Natural killer cell (primary cell): Measurements from ENCODE around the gene KLHDC3. TPM values are rescaled to one million over a fixed set of nuclear protein-coding genes. Genes with fewer than 3 reads are reported as not detected.
"Not testable (repeated sequence)": the region's sequence is repeated elsewhere in the genome, so short reads cannot be mapped to it uniquely, and the experiment has no call there.

Source experiments
- ATAC-seq, 3 donors: fragments of 150-1000 bp in 2 of 3; fragments of 200-7000 bp in 1 of 3; cut with Tn5 transposase; 1 replicate in 1 of 3; 2 replicates in 2 of 3; pipeline ENCODE4 v1.10.0; 2021; ENCODE audit warnings: mild to moderate bottlenecking in 2 of 3, moderate library complexity in 2 of 3
- DNase-seq, 2 donors: peaks; one replicate each; pipeline versions ENCODE4 v3.0.0 to v3.0.0-alpha.2; 2013 to 2021; ENCODE audit warnings: mixed read lengths in 1 of 2
- H3K27ac ChIP-seq: one replicate; pipeline ENCODE4 v1.5.1; 2013; ENCODE audit warnings: mild to moderate bottlenecking, low read length
- H3K27me3 ChIP-seq: one replicate; pipeline ENCODE4 v1.6.1; 2013; ENCODE audit warnings: low read length; ENCODE audit not compliant: control insufficient read depth, insufficient read depth
- H3K36me3 ChIP-seq: one replicate; pipeline ENCODE4 v1.6.1; 2013; ENCODE audit warnings: low read length; ENCODE audit not compliant: control insufficient read depth, insufficient read depth
- H3K4me1 ChIP-seq: one replicate; pipeline ENCODE4 v1.6.1; 2013; ENCODE audit warnings: low read length; ENCODE audit not compliant: control insufficient read depth, insufficient read depth
- H3K4me3 ChIP-seq: one replicate; pipeline ENCODE4 v1.5.1; 2013; ENCODE audit warnings: low read length
- H3K9me3 ChIP-seq: one replicate; pipeline ENCODE4 v1.6.1; 2013; ENCODE audit warnings: low read length; ENCODE audit not compliant: control insufficient read depth, insufficient read depth
- H3K27ac Mint-ChIP-seq, 2 donors: one replicate each; pipeline ENCODE4 v1.8.0; 2022; ENCODE audit warnings: mild to moderate bottlenecking in 2 of 2, mixed read lengths in 2 of 2, moderate library complexity in 1 of 2
- H3K27me3 Mint-ChIP-seq, 2 donors: one replicate each; pipeline ENCODE4 v1.8.0; 2022; ENCODE audit warnings: low read depth in 2 of 2, mixed read lengths in 2 of 2
- H3K36me3 Mint-ChIP-seq: one replicate; pipeline ENCODE4 v1.8.0; 2022; ENCODE audit warnings: mixed read lengths
- H3K4me1 Mint-ChIP-seq, 2 donors: one replicate each; pipeline ENCODE4 v1.8.0; 2022; ENCODE audit warnings: mixed read lengths in 2 of 2
- H3K4me3 Mint-ChIP-seq: one replicate; pipeline ENCODE4 v1.8.0; 2022; ENCODE audit warnings: mild to moderate bottlenecking, moderate library complexity, mixed read lengths
- H3K9me3 Mint-ChIP-seq, 2 donors: one replicate each; pipeline ENCODE4 v1.8.0; 2022; ENCODE audit warnings: mixed read lengths in 2 of 2
- CTCF ChIP-seq: fragments of 200-600 bp; IDR thresholded peaks from one replicate; pipeline ENCODE4 v1.8.0; 2022; ENCODE audit warnings: antibody characterized with exemption
- WGBS: methylation state at CpG from one replicate; pipeline ENCODE4 v1.1.7; 2013; ENCODE audit warnings: missing lambda C conversion rate; ENCODE audit not compliant: insufficient coverage; 5-methylcytosine and 5-hydroxymethylcytosine counted together
- intact Hi-C: fragments of 100-400 bp; cut with micrococcal nuclease; formaldehyde crosslinking; loops from one replicate; pipeline ENCODE4 v1.14.2; 2022
- total RNA-seq, 4 donors: library from RNA; stranded (reverse); fragments of 120-200 nt in 1 of 4; gene quantifications; one replicate each; pipeline versions ENCODE4 v1.2.3 to v1.2.4, GENCODE V29; 2013 to 2022

Gene KLHDC3
- total RNA-seq, 3 donors from 2014 or later (not counting 1 experiment from before 2014, with no cell fraction given), result 52.7 to 60.9 (median 53.7) TPM

DNA sequence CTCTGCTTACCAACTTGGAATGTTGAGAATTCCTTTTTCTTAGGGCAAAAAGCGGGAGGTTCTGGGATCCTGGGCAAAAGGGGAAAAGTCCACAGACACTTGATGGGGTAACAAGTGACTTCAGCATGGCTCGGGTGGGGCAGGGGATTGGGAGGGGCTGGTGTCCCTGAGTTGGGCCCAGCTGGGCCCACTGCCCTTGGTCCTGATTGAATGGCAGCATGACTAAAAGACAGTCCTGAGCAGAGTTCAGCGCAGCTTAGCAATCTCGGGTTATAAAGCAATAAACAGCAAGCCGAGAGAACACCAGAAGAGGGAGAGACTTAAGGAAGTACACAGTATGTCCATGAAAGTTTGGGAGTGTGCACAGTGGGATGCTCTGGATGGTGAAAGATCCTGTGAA, 24.1 kb upstream of the KLHDC3 start:
- H3K4me1 Mint-ChIP-seq, result peaks cover 40% of the 10 kb centered on the region in 2 donors
- no peaks in the 10 kb centered on the region for H3K9me3 Mint-ChIP-seq
- intact Hi-C loops, result no loop called here
- no peaks in the 10 kb centered on the region for H3K27me3 Mint-ChIP-seq
- H3K27ac ChIP-seq, result no peak overlapping the region
- peaks cover 16% of the 10 kb centered on the region for H3K4me1 ChIP-seq
- DNase-seq (no peak), ATAC-seq (no peak)
- H3K4me3 ChIP-seq, result no peak overlapping the region
- no peak overlapping the region for H3K4me3 Mint-ChIP-seq
- 98% methylated on average over 5 of the region's 5 CpGs for WGBS
- H3K36me3 ChIP-seq, result peaks cover 12% of the 10 kb centered on the region
- no peaks in the 10 kb centered on the region for H3K9me3 ChIP-seq
- no peaks in the 10 kb centered on the region for H3K36me3 Mint-ChIP-seq
- no peak overlapping the region for H3K27ac Mint-ChIP-seq
- TF ChIP-seq CTCF, result no peak
- no peaks in the 10 kb centered on the region for H3K27me3 ChIP-seq

DNA sequence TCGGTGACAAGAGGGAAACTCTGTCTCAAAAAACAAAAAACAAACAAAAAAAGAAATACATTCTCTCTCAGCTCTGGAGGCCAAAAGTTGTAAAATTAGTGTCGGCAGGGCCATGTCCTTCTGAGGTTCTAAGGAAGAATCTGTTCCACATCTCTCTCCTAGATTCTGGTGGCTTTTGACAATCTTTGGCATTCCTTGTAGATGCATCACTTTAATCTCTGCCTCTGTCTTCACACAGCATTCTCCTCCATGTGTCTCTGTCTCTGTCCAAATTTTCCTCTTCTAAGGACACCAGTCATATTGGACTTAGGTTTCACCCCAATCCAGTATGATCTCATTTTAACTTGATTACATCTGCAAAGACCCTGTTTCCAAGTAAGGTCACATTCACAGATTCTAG, 20.6 kb upstream of the KLHDC3 start:
- no peak overlapping the region for H3K27ac ChIP-seq
- no peaks in the 10 kb centered on the region for H3K36me3 Mint-ChIP-seq
- no peak overlapping the region for H3K27ac Mint-ChIP-seq
- no peak for TF ChIP-seq CTCF
- intact Hi-C loops, result no loop called here
- no peaks in the 10 kb centered on the region for H3K27me3 Mint-ChIP-seq
- H3K4me3 Mint-ChIP-seq, result no peak overlapping the region
- H3K4me1 ChIP-seq, result no peaks in the 10 kb centered on the region
- H3K4me1 Mint-ChIP-seq, result peaks cover 7 to 15% of the 10 kb centered on the region in 2 donors
- WGBS, result 100% methylated on average over 1 of the region's 2 CpGs
- ATAC-seq (no peak), DNase-seq (no peak)
- peaks cover 9% of the 10 kb centered on the region for H3K36me3 ChIP-seq
- no peak overlapping the region for H3K4me3 ChIP-seq
- H3K27me3 ChIP-seq, result no peaks in the 10 kb centered on the region
- no peaks in the 10 kb centered on the region for H3K9me3 ChIP-seq
- no peaks in the 10 kb centered on the region for H3K9me3 Mint-ChIP-seq

GRCh38 chr6:42996513-42996912, 17.5 kb upstream of the KLHDC3 start:
- ATAC-seq, result no peak
- H3K4me1 Mint-ChIP-seq, result peaks cover 0 to 11% of the 10 kb centered on the region in 2 donors
- no peaks in the 10 kb centered on the region for H3K27me3 Mint-ChIP-seq
- no peak overlapping the region for H3K27ac Mint-ChIP-seq
- no peaks in the 10 kb centered on the region for H3K36me3 Mint-ChIP-seq
- Histone ChIP-seq H3K4me1 (no peaks in the 10 kb centered on the region), H3K27me3 (no peaks in the 10 kb centered on the region), H3K27ac (no peak overlapping the region), H3K36me3 (peaks cover 4% of the 10 kb centered on the region), H3K9me3 (no peaks in the 10 kb centered on the region), H3K4me3 (no peak overlapping the region)
- H3K9me3 Mint-ChIP-seq, result no peaks in the 10 kb centered on the region
- intact Hi-C loops, result no loop called here
- H3K4me3 Mint-ChIP-seq, result no peak overlapping the region
- TF ChIP-seq CTCF, result no peak
- no peak for DNase-seq

DNA sequence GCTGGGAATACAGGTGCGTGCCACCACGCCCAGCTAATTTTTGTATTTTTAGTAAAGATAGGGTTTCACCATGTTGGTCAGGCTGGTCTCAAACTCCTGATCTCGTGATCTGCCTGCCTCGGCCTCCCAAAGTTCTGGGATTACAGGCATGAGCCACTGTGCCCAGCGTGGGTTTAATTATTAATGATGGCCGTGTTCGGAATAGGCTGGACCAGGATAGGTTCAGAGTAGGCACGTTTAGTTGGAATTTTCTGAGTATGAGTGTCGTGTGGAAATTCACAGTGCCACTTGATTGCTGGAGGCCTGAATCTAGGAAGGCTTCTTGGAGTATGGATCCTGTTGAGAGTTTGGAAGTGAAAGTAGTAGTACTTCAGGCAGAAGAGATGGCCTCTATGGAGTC, 15.8 kb upstream of the KLHDC3 start:
- H3K27me3 ChIP-seq, H3K36me3 Mint-ChIP-seq, DNase-seq, H3K4me3 Mint-ChIP-seq, H3K9me3 Mint-ChIP-seq, H3K9me3 ChIP-seq, ATAC-seq, H3K27me3 Mint-ChIP-seq, H3K27ac Mint-ChIP-seq, H3K27ac ChIP-seq, H3K36me3 ChIP-seq, H3K4me3 ChIP-seq, intact Hi-C loops, H3K4me1 ChIP-seq: not testable (repeated sequence)
- peaks cover 0 to 11% of the 10 kb centered on the region in 2 donors for H3K4me1 Mint-ChIP-seq
- WGBS, result 94% methylated on average over 9 of the region's 9 CpGs
